Astrocyte (in vitro differentiated cells and primary cell): ENCODE measurements around the gene PLS3.

ENCODE experiments used
- EZH2 ChIP-seq: IDR thresholded peaks from 2 replicates; pipeline ENCODE4 v1.6.1; 2012; ENCODE audit warnings: mild to moderate bottlenecking, low read length, inconsistent platforms; ENCODE audit not compliant: insufficient read depth
- TF ChIP-seq, protein P1 (sequence below): IDR thresholded peaks from 2 replicates; pipeline ENCODE4 v1.5.1; 2011; ENCODE audit warnings: low read depth, mild to moderate bottlenecking, inconsistent platforms, low read length, moderate library complexity; ENCODE audit not compliant: insufficient read depth

DNA sequence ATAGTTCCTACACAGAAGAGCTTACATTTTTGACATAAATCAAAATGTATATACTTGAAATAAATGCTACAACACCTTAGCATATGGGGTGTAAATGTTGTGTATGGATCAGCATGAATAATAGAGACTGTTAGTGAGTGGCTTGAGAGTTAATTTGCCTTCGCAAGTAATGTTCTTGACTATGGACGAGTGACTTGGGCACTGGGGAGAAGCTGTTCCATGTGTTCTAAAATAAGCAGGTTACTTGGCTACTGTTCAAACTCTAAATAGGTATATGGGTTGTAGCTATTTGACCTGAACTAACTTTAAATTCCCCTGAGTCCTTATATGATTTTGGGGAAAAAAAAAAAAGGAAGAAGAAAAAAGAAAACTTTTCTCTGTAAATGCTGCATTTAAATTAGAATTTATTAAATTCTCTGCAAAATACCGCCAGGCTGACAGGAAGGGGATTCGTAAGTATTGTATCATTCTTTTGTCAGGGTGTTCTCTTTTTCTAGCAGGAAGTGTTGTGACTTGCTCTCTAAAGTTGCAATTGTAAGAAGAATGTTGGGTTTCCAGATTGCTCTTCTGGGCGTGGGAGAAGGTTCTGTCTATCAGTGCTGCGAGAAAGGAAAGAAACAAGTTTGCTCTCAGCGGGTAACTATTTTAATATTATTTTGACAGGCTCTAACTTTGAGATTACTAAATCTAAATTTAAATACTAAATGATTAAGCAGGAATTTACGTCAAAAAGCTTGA, 32.2 kb downstream of the PLS3 start:
- TF ChIP-seq EZH2 = no peak
- TF ChIP-seq, protein P1, sequence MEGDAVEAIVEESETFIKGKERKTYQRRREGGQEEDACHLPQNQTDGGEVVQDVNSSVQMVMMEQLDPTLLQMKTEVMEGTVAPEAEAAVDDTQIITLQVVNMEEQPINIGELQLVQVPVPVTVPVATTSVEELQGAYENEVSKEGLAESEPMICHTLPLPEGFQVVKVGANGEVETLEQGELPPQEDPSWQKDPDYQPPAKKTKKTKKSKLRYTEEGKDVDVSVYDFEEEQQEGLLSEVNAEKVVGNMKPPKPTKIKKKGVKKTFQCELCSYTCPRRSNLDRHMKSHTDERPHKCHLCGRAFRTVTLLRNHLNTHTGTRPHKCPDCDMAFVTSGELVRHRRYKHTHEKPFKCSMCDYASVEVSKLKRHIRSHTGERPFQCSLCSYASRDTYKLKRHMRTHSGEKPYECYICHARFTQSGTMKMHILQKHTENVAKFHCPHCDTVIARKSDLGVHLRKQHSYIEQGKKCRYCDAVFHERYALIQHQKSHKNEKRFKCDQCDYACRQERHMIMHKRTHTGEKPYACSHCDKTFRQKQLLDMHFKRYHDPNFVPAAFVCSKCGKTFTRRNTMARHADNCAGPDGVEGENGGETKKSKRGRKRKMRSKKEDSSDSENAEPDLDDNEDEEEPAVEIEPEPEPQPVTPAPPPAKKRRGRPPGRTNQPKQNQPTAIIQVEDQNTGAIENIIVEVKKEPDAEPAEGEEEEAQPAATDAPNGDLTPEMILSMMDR = no peak
